OCI-LY1 (cell line): ENCODE results near the gene AXDND1.

ENCODE experiments used
- EZH2 ChIP-seq: fragments of 200-600 bp; sonication (generic), shearing (Covaris generic); IDR thresholded peaks from 2 replicates; pipeline ENCODE4 v1.8.0; 2017; ENCODE audit warnings: borderline replicate concordance, mixed run types, mild to moderate bottlenecking, antibody characterized with exemption, low read length, moderate library complexity, mixed read lengths
- TF ChIP-seq, protein P1 (sequence below): fragments of 200-600 bp; sonication (generic), shearing (Covaris generic); IDR thresholded peaks from 2 replicates; pipeline ENCODE4 v1.5.1; 2017; ENCODE audit warnings: mild to moderate bottlenecking, antibody characterized with exemption, low read length, moderate library complexity, mixed read lengths

DNA sequence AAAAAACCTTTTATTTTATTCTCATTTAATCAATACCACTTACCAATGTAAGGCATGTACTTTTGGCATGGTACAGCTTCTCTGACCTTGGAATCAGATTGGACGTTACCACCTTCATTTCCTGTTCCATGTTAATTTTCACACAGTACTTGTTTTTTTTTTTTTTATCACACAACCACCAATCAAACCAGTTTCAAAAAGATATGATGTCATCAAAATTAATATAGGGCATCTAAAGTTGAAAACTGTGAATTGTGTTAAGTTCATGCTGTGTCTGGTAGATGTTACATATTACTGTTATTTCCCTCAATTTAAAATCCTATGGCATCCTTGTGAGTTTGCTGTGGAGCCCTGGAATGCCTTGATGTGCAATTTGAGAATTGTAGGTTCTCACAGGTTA lies 124.8 kb downstream of the AXDND1 start:
- TF ChIP-seq, protein P1, sequence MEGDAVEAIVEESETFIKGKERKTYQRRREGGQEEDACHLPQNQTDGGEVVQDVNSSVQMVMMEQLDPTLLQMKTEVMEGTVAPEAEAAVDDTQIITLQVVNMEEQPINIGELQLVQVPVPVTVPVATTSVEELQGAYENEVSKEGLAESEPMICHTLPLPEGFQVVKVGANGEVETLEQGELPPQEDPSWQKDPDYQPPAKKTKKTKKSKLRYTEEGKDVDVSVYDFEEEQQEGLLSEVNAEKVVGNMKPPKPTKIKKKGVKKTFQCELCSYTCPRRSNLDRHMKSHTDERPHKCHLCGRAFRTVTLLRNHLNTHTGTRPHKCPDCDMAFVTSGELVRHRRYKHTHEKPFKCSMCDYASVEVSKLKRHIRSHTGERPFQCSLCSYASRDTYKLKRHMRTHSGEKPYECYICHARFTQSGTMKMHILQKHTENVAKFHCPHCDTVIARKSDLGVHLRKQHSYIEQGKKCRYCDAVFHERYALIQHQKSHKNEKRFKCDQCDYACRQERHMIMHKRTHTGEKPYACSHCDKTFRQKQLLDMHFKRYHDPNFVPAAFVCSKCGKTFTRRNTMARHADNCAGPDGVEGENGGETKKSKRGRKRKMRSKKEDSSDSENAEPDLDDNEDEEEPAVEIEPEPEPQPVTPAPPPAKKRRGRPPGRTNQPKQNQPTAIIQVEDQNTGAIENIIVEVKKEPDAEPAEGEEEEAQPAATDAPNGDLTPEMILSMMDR, result no peak
- no peak for TF ChIP-seq EZH2
